IPS-18c (cell line): Measurements from ENCODE around the gene PRKCB.
"Not testable (repeated sequence)": the region's sequence is repeated elsewhere in the genome, so short reads cannot be mapped to it uniquely, and the experiment has no call there.

Experiments
- H3K4me3 ChIP-seq: 2 replicates; pipeline ENCODE4 v1.7.0; 2013; ENCODE audit warnings: low read depth, mild to moderate bottlenecking, low read length, moderate library complexity; ENCODE audit not compliant: insufficient read depth
- H3K9me3 ChIP-seq: one replicate; pipeline ENCODE4 v1.6.1; 2013; ENCODE audit warnings: mild to moderate bottlenecking, low read length, moderate library complexity; ENCODE audit not compliant: control insufficient read depth, insufficient read depth

The PRKCB gene

DNA sequence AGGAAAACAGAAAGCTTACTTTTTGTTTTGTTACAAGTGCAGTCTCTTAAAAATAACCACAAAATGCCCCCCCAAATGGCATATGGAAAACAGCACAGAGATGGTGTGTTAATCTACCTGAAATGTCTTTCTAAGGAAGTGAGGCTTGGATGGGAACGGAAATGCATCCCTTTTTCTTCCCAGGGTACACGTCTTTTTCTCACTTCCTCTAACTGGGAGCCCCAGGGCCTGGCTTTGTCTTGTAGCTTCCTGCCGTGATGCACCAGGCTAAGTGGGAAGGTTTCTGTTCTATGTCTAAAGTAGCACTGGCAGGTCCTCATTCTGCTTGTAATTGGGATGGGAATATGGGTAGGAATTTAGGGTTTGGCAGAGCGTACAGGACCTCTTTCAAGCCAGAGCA, 367.9 kb downstream of the PRKCB start:
- no peak overlapping the region for H3K4me3 ChIP-seq
- H3K9me3 ChIP-seq, result no peaks in the 10 kb centered on the region

DNA sequence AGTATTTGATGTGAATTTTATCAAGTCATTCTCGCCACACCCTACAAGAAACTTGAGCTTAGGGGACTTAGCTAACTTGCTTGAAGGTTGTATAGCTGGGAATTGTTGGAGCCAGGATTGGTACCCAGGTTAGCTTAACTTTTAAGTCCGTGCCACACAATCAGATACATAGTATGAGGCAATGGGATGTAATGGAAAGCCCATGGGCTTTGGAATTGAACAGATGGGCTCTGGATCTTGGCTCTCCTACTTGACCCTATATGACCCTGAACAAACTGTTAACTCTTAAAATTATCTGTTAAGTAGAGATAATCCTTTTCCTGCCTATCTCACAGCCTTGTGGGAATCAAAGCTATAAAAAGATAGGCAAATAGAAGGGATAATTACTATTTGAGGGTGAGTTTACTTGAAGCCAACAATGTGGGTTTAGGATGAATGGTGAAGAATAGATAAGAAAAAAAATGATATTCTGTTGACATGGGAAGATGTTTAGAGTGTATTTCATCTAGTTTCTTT, 368.4 kb downstream of the PRKCB start:
- Histone ChIP-seq H3K9me3 (no peaks in the 10 kb centered on the region), H3K4me3 (no peak overlapping the region)

DNA sequence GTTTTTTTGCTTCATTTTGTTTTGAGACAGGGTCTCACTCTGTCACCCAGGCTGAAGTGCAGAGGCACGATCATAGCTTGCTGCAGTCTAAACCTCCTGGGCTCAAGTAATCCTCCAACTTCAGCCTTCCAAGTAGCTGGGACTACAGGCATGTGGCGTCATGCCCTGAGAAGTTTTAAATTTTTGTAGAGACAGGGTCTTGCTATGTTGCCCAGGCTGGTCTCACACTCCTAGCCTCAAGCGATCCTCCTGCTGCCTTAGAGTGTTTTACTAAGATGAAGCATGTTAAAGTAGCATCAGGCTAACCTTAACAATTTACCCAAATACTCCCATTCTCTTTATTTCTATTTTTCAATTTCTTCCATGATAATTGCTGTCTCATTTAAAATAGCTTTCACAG, 371.1 kb downstream of the PRKCB start:
- no peaks in the 10 kb centered on the region for H3K9me3 ChIP-seq
- no peak overlapping the region for H3K4me3 ChIP-seq

DNA sequence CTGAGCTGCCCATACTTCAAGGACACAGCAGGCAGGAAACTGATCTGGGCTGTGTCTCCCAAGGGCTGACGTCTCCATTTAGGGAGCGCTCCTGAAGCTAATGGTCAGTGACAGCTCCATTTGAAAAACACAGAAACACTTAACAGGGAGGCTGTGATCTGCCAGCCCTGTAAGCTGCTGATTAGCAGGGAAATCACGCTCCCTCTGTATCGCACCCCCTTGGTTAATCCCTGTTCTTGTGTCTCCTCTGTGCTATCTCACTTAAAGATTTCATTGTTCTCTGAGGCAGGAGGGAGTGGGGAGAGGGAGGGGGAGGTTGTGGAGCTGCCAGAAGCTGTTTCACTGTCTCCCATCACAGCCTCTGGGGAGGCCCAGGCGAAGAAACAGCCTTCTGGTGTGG, 372.9 kb downstream of the PRKCB start:
- Histone ChIP-seq H3K4me3 (no peak overlapping the region), H3K9me3 (no peaks in the 10 kb centered on the region)

DNA sequence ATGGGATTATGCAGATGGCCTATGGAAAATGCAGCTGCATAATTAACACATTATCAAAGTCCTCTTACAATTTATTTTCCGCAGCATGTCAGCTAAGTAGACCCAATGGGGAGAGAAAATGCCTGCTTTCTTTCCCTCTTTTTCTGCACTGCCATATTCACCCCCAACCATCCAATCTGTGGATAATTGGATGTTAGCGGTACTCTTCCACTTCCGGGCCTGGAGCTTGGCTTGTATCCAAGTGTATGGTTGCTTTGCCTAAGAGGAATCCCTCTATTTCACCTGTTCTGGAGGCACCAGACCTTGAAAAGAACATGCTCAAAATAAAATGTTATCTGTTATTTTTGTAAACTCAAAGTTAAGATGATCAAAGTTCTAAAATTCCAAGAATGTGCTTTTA, 379.2 kb downstream of the PRKCB start:
- Histone ChIP-seq H3K4me3 (no peak overlapping the region), H3K9me3 (no peaks in the 10 kb centered on the region)

DNA sequence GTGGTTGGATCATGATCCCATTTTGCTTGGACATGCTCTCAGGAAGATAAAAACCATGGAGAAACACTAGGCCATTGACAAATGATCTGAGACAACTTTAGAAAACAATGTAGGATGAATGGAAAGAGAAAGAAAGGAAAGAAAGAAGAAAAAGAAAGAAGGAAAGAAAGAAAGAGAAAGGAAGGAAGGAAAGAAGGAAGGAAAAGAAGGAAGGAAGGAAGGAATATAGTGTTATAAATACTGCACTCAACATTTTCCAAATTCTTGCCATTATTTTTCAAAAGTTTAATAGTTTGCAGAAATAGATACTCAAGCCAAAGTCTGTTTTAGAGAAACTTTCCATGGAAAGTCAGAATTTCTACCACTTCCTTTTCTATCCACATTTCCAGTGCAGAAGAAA, 381.2 kb downstream of the PRKCB start:
- H3K9me3 ChIP-seq, result no peaks in the 10 kb centered on the region
- no peak overlapping the region for H3K4me3 ChIP-seq

DNA sequence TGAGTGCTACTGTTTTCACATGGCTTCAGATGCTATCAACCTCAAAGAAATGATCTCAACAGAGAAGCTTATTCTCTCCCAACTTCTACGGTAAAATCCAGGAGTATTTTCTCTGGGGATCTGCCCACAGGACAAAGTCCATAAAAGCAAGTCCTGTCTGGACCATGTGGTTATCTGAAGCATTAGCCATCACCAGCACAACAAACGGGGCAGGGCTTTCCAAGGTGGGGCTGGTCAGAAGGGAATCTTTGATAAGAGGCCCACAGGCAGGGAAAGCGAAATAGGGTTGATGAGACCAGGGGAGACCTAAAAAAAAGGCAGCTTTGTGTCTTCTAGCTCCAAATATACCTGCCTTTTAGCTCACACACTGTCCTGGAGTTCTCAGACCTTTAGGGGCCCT, 381.7 kb downstream of the PRKCB start:
- Histone ChIP-seq H3K4me3 (no peak overlapping the region), H3K9me3 (no peaks in the 10 kb centered on the region)

DNA sequence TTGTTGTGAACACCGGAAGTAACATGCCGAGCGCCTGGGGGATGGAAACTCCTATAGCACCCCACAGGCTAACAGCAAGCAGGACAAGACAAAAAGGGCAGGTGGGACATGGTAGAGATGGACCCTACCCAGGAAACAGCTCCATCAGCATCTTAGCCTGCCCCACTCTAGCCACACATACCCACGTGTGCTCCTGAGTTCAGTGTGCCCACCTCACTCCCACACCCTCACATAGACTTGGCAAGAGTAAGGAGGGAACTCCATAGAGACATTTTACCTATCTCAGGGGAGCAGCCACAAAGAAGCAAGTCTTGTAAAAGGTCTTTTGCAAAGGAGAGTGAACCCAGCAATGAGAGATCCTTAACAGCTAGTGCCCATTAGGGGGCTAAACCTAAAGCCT, 382.5 kb downstream of the PRKCB start:
- H3K4me3 ChIP-seq, result no peak overlapping the region
- no peaks in the 10 kb centered on the region for H3K9me3 ChIP-seq

DNA sequence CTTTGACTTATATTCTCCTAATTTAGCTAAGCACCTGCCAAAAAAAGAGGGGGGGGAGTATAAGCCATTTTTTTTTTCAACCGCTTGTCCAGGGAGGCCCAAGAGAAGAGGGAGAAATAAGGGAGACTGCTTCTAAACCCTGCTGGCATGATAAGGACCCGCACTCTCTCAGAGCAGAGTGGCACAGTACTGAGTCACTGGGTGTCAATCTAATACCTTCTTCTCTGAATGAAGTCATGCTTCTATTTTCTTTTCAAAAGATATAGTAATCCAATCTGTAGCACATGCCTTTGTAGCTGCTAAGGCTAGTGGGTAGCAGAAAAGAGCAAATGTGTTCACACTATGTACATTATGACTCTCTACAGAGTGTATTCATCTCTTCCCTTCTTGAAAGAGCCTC, 385.4 kb downstream of the PRKCB start:
- no peak overlapping the region for H3K4me3 ChIP-seq
- H3K9me3 ChIP-seq, result no peaks in the 10 kb centered on the region

DNA sequence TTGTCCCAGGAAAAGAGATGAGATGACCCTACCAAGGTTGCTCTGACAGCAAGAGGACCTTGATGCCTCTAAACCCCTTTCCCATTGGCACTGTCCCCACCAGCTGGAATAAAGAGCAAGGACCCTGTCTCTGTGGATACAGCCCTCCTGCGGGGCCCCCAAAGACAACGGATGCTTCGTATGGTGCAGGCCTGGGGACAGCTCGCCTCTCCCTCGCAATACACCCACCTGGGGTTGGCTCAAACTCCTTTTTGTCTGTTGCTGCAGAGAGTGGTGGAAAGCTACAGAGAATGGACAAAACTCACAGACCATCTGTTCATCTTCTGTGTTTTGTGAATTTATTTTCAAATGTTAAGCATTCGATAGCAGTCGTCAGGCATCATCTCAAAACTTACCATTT, 392.7 kb downstream of the PRKCB start:
- H3K9me3 ChIP-seq, result no peaks in the 10 kb centered on the region
- no peak overlapping the region for H3K4me3 ChIP-seq

DNA sequence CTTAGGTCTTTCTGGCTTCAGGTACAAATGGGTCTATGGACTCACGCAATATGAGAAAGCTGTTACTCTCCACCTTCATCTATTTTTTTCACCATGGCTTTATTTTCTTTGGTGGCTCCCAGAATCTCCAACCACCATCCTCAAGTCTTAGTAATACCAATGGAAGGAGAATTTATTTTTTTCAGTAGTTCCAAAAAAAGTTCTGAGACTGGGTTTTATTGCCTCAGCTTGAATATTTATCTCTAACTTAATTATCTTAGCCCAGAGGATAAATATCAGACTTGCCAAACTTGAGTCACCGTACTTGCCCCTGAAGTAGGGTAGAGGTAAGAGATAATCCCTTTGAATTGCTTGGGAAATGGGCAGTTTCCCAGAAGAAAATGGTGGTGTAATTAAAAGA, 397.2 kb downstream of the PRKCB start:
- no peaks in the 10 kb centered on the region for H3K9me3 ChIP-seq
- H3K4me3 ChIP-seq, result no peak overlapping the region

DNA sequence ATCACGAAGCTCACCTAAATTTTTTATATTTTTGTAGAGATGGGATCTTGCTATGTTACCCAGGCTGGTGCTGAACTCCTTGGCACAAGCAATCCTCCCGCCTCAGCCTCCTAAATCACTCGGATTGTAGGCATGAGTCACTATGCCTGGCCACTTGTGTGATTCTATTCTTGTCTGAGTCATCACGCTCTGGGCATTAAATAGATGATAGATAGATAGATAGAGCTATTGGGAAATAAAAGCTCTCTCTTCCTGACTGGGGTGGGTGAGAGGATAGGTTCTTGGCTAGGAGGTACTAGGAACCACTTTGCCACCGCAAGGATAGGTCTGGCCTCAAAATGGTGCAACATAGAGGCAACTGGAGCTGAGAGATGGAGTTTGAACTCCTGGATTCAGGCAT, 399.0 kb downstream of the PRKCB start:
- no peak overlapping the region for H3K4me3 ChIP-seq
- no peaks in the 10 kb centered on the region for H3K9me3 ChIP-seq

DNA sequence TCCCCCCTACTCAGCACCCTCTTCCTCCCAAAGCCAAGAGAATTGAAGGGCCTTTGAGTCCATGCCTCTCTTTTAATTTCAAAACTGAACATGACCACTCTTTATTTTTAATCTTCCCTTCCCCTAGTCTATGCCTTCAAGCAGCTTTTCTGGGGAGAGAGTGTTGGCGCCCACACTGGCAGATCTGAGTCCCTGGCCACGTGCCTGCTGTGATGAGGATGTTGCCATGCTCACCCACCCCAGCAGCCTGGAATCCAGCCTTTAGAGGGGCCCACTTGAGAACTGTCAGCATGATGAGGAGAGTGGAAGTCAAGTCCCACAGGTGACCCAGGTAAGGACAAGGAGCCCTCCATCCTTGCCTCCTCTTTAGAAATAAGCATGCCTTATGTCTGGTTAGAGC, 400.0 kb downstream of the PRKCB start:
- no peaks in the 10 kb centered on the region for H3K9me3 ChIP-seq
- no peak overlapping the region for H3K4me3 ChIP-seq

DNA sequence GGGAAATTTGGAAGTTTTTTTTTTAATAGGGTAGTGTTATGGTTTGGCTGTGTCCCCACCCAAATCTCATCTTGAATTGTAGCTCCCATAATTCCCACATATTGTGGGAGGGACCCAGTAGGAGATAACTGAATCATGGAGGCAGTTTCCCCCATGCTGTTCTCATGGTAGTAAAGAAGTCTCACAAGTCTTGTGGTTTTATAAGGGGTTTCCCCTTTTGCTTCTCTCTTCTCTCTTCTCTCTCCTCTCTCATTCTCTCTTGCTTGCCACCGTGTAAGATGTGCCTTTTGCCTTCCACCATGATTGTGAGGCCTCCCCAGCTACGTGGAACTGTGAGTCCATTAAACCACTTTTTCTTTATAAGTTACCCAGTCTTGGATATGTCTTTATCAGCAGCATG, 403.1 kb downstream of the PRKCB start:
- not testable (repeated sequence) for H3K9me3 ChIP-seq, H3K4me3 ChIP-seq

DNA sequence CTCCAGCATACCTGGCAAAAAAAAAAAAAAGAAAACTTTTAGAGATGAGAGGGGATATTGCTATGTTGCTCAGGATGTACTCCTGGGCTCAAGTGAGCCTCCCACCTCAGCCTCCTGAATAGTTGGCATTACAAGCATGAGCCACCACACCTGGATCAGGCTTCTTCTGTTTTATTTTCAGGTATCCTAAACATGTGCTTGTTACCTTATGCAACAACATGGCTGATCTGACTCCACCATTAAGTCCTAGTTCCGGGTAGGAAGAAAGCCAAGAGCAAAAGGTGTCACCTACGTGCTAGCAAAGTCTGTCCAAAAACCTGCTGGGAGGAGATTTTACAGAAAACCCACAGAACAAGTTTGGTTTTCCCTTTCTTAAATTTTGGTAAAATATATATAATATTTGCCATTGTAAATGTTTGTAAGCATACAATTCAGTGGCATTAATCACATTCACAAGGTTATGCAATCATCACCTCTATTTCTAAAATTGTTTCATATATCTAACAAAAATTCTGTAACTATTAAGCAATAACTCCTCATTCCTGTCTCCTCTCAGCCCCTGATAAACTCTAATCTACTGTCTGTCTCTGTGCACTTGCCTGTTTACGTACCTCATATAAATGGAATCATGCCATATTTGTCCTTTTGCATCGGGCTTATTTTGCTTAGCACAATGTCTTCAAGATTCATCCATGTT, 411.3 kb downstream of the PRKCB start:
- H3K4me3 ChIP-seq, result no peak overlapping the region
- H3K9me3 ChIP-seq, result no peaks in the 10 kb centered on the region

DNA sequence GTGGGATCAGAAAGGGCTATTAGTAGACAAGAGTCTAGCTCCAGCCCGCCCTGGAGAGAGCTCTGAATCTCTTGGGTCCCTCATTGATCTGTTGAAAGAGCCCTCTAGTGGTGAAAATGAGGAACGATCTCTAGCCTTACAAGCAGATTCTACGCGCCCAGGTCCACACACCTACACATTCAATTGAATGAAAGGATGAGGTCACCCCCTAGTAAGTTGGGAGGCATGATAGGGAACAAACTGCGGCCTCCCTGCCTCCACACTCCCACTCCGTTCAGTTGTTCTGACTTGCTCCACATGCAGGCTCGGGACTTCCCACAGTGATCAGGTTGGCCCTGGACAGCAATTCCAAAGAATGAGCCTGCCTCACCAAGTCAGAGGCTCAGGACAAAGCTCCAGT, 417.4 kb downstream of the PRKCB start:
- Histone ChIP-seq H3K4me3 (no peak overlapping the region), H3K9me3 (no peaks in the 10 kb centered on the region)

DNA sequence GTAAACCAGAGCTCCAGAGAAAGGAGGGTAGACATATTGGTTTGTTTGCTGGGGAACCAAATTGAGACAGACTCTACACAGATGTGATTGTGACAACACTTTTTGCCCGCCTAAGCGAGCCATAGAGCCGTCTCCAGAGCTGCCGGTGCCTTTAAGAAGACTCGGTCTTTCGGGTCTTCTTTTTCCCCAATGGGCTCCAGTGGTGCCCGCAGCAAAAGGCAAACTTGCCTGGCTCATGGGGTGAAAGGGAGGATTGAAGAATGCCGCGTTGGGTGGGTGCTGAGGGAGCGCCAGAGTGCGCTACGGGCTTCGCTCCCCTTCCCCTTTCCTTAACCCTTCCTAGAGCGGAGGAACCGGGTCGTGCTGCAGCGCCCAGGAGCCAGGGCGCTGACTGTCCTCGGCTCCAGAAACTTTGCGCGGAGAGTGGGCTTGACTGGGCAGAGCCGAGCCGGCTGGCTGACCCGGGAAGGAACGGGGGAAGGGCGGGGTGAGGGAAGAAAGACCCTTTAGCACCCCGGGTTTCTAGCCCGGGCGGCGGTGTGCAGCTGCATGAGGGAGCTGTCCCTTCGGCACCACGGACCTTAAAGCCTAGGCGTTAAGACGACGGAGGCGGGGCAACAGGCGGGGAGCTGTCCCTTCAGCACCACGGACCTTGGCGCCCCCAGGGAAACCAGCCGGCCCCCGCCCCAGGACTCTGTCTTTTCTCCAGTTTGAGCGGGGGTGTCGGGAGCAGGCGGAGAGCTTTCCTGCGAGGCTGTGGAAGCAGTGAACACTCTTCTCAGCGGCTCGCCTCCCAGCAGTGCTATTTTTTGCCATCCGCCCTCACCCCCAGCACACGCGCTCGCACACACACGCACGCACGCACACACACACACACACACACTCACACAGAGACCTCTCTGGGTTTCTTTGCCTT, 419.9 kb downstream of the PRKCB start, which contains the start of gene CACNG3:
CACNG3 (plus strand) TSS at position 880 of the 916 bp plus-strand sequence. CDS start 420 bp downstream, outside the sequence.
- Histone ChIP-seq H3K4me3 (peak within 1 kb of the TSS; percentile 56), H3K9me3 (no peaks in the 10 kb centered on the region)

DNA sequence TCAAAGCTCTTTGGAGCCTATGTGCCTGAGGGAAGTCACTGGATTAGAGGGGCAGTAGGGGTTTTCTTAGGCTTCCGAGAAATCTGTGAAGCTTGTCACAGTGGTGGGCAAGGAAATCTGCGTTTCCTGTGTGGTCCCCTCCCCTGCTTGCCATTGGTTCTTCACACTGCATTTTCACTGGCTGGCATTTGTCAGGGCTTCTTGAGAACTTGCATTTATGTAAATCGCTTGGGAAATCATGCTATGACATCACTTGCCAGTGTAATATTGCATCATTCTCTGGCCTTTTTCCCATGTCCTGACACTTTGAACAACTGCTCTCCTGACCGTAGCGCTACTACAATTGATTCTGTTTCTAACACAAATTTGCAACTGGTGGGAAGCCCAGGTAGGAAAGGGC, 422.2 kb downstream of the PRKCB start:
- H3K9me3 ChIP-seq, result no peaks in the 10 kb centered on the region
- no peak overlapping the region for H3K4me3 ChIP-seq
